WTC11 (cell line): ENCODE measurements around the gene DOK3.

Source experiments
- JUN ChIP-seq: sonication (generic); formaldehyde crosslinking; IDR thresholded peaks from 2 replicates; pipeline ENCODE4 v1.8.0; 2023; ENCODE audit warnings: mild to moderate bottlenecking, missing genetic modification reagents
- NFE2L1 ChIP-seq: sonication (generic); formaldehyde crosslinking; IDR thresholded peaks from 2 replicates; pipeline ENCODE4 v1.8.1; 2023; ENCODE audit warnings: missing genetic modification reagents
- RELA ChIP-seq: sonication (generic); formaldehyde crosslinking; IDR thresholded peaks from 2 replicates; pipeline ENCODE4 v1.8.1; 2022; ENCODE audit warnings: missing genetic modification reagents, mild to moderate bottlenecking, borderline replicate concordance
- ZNF121 ChIP-seq: sonication (generic); formaldehyde crosslinking; IDR thresholded peaks from 2 replicates; pipeline ENCODE4 v1.8.0; 2023; ENCODE audit warnings: missing genetic modification reagents
- ZNF138 ChIP-seq: sonication (generic); formaldehyde crosslinking; conservative IDR thresholded peaks from 2 replicates; pipeline ENCODE4 v1.8.1; 2022; ENCODE audit warnings: mild to moderate bottlenecking, moderate library complexity, missing genetic modification reagents
- ZNF423 ChIP-seq: fragments of 250-450 bp; sonication (Bioruptor Pico); IDR thresholded peaks from 2 replicates; pipeline ENCODE4 v2.1.2; 2022; ENCODE audit warnings: mild to moderate bottlenecking, moderate library complexity
- TF ChIP-seq, protein P1 (sequence below): fragments of 200-600 bp; IDR thresholded peaks from 2 replicates; pipeline ENCODE4 v1.8.0; 2022; ENCODE audit warnings: antibody characterized with exemption
- TF ChIP-seq, protein P2 (sequence below): sonication (generic); formaldehyde crosslinking; IDR thresholded peaks from 2 replicates; pipeline ENCODE4 v1.8.0; 2022; ENCODE audit warnings: mild to moderate bottlenecking, missing genetic modification reagents
- TF ChIP-seq, protein P3 (sequence below): sonication (generic); formaldehyde crosslinking; IDR thresholded peaks from 2 replicates; pipeline ENCODE4 v1.8.0; 2022; ENCODE audit warnings: mild to moderate bottlenecking, missing genetic modification reagents
- TF ChIP-seq, protein P4 (sequence below): sonication (generic); formaldehyde crosslinking; IDR thresholded peaks from 2 replicates; pipeline ENCODE4 v1.8.1; 2023; ENCODE audit warnings: mild to moderate bottlenecking, missing genetic modification reagents, moderate library complexity
- TF ChIP-seq, protein P5 (sequence below): sonication (generic); formaldehyde crosslinking; IDR thresholded peaks from 2 replicates; pipeline ENCODE4 v1.8.1; 2022; ENCODE audit warnings: mild to moderate bottlenecking, moderate library complexity, missing genetic modification reagents
- TF ChIP-seq, protein P6 (sequence below): sonication (generic); formaldehyde crosslinking; IDR thresholded peaks from 2 replicates; pipeline ENCODE4 v1.8.0; 2022; ENCODE audit warnings: mild to moderate bottlenecking, missing genetic modification reagents

DNA sequence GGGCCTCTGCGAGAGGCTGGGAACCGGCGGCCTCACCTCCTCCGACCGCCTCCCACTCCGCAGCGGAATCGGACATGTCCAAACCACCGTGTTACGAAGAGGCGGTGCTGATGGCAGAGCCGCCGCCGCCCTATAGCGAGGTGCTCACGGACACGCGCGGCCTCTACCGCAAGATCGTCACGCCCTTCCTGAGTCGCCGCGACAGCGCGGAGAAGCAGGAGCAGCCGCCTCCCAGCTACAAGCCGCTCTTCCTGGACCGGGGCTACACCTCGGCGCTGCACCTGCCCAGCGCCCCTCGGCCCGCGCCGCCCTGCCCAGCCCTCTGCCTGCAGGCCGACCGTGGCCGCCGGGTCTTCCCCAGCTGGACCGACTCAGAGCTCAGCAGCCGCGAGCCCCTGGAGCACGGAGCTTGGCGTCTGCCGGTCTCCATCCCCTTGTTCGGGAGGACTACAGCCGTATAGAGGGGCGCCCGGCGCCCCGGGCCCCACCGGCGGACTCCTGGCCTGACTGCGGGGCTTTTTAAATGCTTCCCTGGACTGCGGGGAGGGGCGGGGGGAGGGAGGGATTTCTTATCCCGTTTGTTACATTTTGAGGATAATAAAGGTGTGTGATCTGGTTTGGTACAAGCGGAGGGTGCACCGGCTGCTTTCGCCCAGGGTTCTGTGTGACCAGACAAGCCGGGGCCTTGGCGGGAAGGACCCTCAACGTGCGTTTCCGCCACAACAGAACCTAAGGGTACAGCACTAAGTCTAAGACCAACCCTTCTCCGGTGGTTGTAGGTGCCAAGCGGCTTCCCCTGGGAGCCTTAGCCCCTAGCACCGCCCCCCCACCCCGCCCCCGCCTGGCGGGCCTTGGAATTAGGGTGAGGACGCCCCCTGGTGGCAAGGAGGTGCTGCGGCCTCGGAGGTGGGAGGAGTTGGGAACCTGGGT lies 53.7 kb downstream of the DOK3 start:
- no peak for TF ChIP-seq ZNF121 (CRISPR knock-in tag)
- TF ChIP-seq JUN (CRISPR knock-in tag): peak; percentile 75; the same call in 1 of the 2 replicates
- TF ChIP-seq, protein P1, sequence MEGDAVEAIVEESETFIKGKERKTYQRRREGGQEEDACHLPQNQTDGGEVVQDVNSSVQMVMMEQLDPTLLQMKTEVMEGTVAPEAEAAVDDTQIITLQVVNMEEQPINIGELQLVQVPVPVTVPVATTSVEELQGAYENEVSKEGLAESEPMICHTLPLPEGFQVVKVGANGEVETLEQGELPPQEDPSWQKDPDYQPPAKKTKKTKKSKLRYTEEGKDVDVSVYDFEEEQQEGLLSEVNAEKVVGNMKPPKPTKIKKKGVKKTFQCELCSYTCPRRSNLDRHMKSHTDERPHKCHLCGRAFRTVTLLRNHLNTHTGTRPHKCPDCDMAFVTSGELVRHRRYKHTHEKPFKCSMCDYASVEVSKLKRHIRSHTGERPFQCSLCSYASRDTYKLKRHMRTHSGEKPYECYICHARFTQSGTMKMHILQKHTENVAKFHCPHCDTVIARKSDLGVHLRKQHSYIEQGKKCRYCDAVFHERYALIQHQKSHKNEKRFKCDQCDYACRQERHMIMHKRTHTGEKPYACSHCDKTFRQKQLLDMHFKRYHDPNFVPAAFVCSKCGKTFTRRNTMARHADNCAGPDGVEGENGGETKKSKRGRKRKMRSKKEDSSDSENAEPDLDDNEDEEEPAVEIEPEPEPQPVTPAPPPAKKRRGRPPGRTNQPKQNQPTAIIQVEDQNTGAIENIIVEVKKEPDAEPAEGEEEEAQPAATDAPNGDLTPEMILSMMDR: peak; percentile 77
- TF ChIP-seq NFE2L1 (CRISPR knock-in tag): no peak
- TF ChIP-seq, protein P2, sequence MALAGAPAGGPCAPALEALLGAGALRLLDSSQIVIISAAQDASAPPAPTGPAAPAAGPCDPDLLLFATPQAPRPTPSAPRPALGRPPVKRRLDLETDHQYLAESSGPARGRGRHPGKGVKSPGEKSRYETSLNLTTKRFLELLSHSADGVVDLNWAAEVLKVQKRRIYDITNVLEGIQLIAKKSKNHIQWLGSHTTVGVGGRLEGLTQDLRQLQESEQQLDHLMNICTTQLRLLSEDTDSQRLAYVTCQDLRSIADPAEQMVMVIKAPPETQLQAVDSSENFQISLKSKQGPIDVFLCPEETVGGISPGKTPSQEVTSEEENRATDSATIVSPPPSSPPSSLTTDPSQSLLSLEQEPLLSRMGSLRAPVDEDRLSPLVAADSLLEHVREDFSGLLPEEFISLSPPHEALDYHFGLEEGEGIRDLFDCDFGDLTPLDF (CRISPR knock-in tag): no peak; the same call in 1 of the 2 replicates
- no peak for TF ChIP-seq ZNF138 (CRISPR knock-in tag)
- TF ChIP-seq, protein P3, sequence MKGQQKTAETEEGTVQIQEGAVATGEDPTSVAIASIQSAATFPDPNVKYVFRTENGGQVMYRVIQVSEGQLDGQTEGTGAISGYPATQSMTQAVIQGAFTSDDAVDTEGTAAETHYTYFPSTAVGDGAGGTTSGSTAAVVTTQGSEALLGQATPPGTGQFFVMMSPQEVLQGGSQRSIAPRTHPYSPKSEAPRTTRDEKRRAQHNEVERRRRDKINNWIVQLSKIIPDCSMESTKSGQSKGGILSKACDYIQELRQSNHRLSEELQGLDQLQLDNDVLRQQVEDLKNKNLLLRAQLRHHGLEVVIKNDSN: peak; percentile 51; the same call in 1 of the 2 replicates
- TF ChIP-seq RELA (CRISPR knock-in tag): no peak
- no peak for TF ChIP-seq ZNF423 (CRISPR knock-in tag)
- TF ChIP-seq, protein P4, sequence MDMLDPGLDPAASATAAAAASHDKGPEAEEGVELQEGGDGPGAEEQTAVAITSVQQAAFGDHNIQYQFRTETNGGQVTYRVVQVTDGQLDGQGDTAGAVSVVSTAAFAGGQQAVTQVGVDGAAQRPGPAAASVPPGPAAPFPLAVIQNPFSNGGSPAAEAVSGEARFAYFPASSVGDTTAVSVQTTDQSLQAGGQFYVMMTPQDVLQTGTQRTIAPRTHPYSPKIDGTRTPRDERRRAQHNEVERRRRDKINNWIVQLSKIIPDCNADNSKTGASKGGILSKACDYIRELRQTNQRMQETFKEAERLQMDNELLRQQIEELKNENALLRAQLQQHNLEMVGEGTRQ (CRISPR knock-in tag): no peak
- TF ChIP-seq, protein P5, sequence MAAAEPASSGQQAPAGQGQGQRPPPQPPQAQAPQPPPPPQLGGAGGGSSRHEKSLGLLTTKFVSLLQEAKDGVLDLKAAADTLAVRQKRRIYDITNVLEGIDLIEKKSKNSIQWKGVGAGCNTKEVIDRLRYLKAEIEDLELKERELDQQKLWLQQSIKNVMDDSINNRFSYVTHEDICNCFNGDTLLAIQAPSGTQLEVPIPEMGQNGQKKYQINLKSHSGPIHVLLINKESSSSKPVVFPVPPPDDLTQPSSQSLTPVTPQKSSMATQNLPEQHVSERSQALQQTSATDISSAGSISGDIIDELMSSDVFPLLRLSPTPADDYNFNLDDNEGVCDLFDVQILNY: no peak; the same call in 1 of the 2 replicates
- TF ChIP-seq, protein P6, sequence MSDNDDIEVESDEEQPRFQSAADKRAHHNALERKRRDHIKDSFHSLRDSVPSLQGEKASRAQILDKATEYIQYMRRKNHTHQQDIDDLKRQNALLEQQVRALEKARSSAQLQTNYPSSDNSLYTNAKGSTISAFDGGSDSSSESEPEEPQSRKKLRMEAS (CRISPR knock-in tag): no peak
